Spleen (tissue), 7 donors: ENCODE data around the gene HS6ST2.

Experiments used
- CTCF ChIP-seq, 11 experiments: fragments of 200-600 bp in 7 of 11; fragments of 450-650 bp in 4 of 11; sonication (generic) in 4 of 11; IDR thresholded peaks in 8 of 11; conservative IDR thresholded peaks in 3 of 11; 1 replicate in 7 of 11; 2 replicates in 4 of 11; pipeline versions ENCODE4 v1.4.0 to v1.8.0; 2016 to 2021; ENCODE audit warnings: antibody characterized with exemption in 11 of 11, inconsistent platforms in 4 of 11, mild to moderate bottlenecking in 1 of 11
- POLR2A ChIP-seq, 3 donors: fragments of 450-650 bp; IDR thresholded peaks; one replicate each; pipeline ENCODE4 v1.5.1; 2017; ENCODE audit warnings: antibody characterized with exemption in 3 of 3, mild to moderate bottlenecking in 1 of 3
- donor health status: DM: no; HTN: no; CAD: no; lungs with moderate emphysema.
- donor health status: DM: no; HTN: no; CAD: no.
- donor health status: DM: no; HTN: no; CAD: no.

- TF ChIP-seq POLR2A (IDR thresholded peaks at IDR 0.05) (no peak), CTCF (IDR thresholded peaks at IDR 0.05 in 8 of 11, conservative IDR thresholded peaks at IDR 0.05 in 3 of 11) (no peak)
Measured at GRCh38 chrX:132842460-132843238, 115.8 kb downstream of the HS6ST2 start.
